Nephron progenitor cell (in vitro differentiated cells): ENCODE measurements around the gene ZCCHC4.

ENCODE experiments used
- DNase-seq: peaks from one replicate; pipeline ENCODE4 v3.0.0; 2021
- H3K27ac Mint-ChIP-seq: 2 replicates; pipeline ENCODE4 v1.8.0; 2021; ENCODE audit warnings: mild to moderate bottlenecking, moderate library complexity, mixed read lengths
- H3K27me3 Mint-ChIP-seq: 2 replicates; pipeline ENCODE4 v1.8.0; 2021; ENCODE audit warnings: mild to moderate bottlenecking, low read depth, mixed read lengths; ENCODE audit not compliant: poor library complexity
- H3K36me3 Mint-ChIP-seq: 2 replicates; pipeline ENCODE4 v1.8.0; 2021; ENCODE audit warnings: low read depth, mixed read lengths
- H3K4me1 Mint-ChIP-seq: 2 replicates; pipeline ENCODE4 v1.8.0; 2021; ENCODE audit warnings: mixed read lengths
- H3K4me3 Mint-ChIP-seq: 2 replicates; pipeline ENCODE4 v1.8.0; 2021; ENCODE audit warnings: mild to moderate bottlenecking, moderate library complexity, mixed read lengths
- H3K9me3 Mint-ChIP-seq: 2 replicates; pipeline ENCODE4 v1.8.0; 2021; ENCODE audit warnings: mild to moderate bottlenecking, moderate library complexity, mixed read lengths
- CTCF ChIP-seq: fragments of 200-600 bp; sonication (generic); IDR thresholded peaks from 2 replicates; pipeline ENCODE4 v1.5.0; 2021; ENCODE audit warnings: antibody characterized with exemption

ZCCHC4 gene

GRCh38 chr4:25310066-25310802, 2.3 kb upstream of the ZCCHC4 start:
- H3K27ac Mint-ChIP-seq, result no peak overlapping the region
- no peak for TF ChIP-seq CTCF
- peaks cover 15% of the 10 kb centered on the region for H3K4me1 Mint-ChIP-seq
- no peak for DNase-seq
- no peak overlapping the region for H3K4me3 Mint-ChIP-seq
- peaks cover 3% of the 10 kb centered on the region for H3K36me3 Mint-ChIP-seq
- H3K9me3 Mint-ChIP-seq, result peaks cover 4% of the 10 kb centered on the region
- peaks cover 22% of the 10 kb centered on the region for H3K27me3 Mint-ChIP-seq

GRCh38 chr4:25310803-25311166, 1.8 kb upstream of the ZCCHC4 start:
- Mint-ChIP-seq H3K36me3 (peaks cover 8% of the 10 kb centered on the region), H3K4me1 (peaks cover 15% of the 10 kb centered on the region), H3K27me3 (peaks cover 22% of the 10 kb centered on the region), H3K9me3 (peaks cover 4% of the 10 kb centered on the region), H3K4me3 (no peak overlapping the region), H3K27ac (no peak overlapping the region)
- DNase-seq, result no peak
- TF ChIP-seq CTCF, result no peak

- peaks cover 4% of the 10 kb centered on the region for H3K9me3 Mint-ChIP-seq
- H3K36me3 Mint-ChIP-seq, result peaks cover 28% of the 10 kb centered on the region
- H3K27me3 Mint-ChIP-seq, result peaks cover 10% of the 10 kb centered on the region
- peak overlapping the region; percentile 98 for H3K4me3 Mint-ChIP-seq
- peak; percentile 17 for DNase-seq
- peak overlapping the region; percentile 99 for H3K27ac Mint-ChIP-seq
- H3K4me1 Mint-ChIP-seq, result peaks cover 15% of the 10 kb centered on the region
- no peak for TF ChIP-seq CTCF
Observed at GRCh38 chr4:25313201-25313895, 774 bp downstream of the ZCCHC4 start.

GRCh38 chr4:25320336-25320735, 7.8 kb downstream of the ZCCHC4 start:
- no peak for DNase-seq
- Mint-ChIP-seq H3K36me3 (peaks cover 65% of the 10 kb centered on the region), H3K27ac (no peak overlapping the region), H3K9me3 (no peaks in the 10 kb centered on the region), H3K4me3 (no peak overlapping the region), H3K4me1 (no peaks in the 10 kb centered on the region), H3K27me3 (no peaks in the 10 kb centered on the region)
- TF ChIP-seq CTCF, result no peak

- no peak for DNase-seq
- Mint-ChIP-seq H3K27ac (no peak overlapping the region), H3K36me3 (peaks cover 61% of the 10 kb centered on the region), H3K27me3 (no peaks in the 10 kb centered on the region), H3K9me3 (no peaks in the 10 kb centered on the region), H3K4me1 (peaks cover 2% of the 10 kb centered on the region), H3K4me3 (no peak overlapping the region)
- no peak for TF ChIP-seq CTCF
Observed at GRCh38 chr4:25320773-25321172, 8.2 kb downstream of the ZCCHC4 start.
